NCI-H187 treated with DMSO at 0.1 percent for 48 hours (cell line): ENCODE measurements around the gene ATAT1.
A peak's percentile ranks its signal among the peaks of the same experiment; 100 is the strongest.
"Not testable (repeated sequence)": the region's sequence is repeated elsewhere in the genome, so short reads cannot be mapped to it uniquely, and the experiment has no call there.

ENCODE experiments used
- DNase-seq: peaks from one replicate; lab custom pipeline; 2025; lab: John Stamatoyannopoulos, UW

ATAT1 gene

GRCh38 chr6:30651143-30651542 lies 24.5 kb downstream of the ATAT1 start:
- no peak for DNase-seq

- no peak for DNase-seq
Measured at GRCh38 chr6:30654798-30655742, 28.4 kb downstream of the ATAT1 start.

DNA sequence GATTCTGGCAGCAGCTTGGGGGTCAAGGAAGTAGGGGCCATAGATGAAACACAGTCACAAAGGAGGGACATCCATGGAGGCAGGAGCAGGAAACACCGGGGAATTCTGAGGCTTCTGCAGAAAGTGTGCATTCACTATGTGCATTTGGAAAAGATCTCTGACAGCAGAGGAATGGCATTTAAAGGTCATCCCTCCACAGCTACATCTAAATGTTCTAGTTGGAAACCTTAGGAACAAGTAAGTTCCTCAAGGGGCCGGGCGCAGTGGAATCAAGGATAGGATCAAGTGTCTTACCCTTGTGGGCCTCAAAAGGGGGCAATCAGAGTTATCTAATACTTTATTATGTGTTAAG lies 29.0 kb downstream of the ATAT1 start:
- DNase-seq: no peak

DNA sequence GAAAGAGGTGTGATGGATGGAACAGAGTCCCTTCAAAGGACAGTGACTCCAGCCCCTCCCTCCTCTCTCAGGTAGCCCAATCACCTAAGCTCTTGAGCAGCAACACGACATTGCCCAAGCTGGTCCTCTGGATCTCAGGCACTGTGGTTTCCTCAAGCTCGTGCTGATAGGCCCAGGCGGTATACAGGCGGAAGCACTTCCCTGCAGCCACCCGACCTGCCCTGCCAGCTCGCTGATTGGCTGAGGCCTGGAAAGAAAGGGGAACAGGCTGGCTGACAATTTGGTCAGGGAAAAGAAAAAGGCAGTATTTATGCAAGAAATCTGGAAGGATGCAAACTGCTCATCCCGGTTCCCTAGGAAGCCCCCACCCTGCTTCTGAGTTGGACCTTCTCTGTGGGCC lies 29.8 kb downstream of the ATAT1 start:
- no peak for DNase-seq

DNA sequence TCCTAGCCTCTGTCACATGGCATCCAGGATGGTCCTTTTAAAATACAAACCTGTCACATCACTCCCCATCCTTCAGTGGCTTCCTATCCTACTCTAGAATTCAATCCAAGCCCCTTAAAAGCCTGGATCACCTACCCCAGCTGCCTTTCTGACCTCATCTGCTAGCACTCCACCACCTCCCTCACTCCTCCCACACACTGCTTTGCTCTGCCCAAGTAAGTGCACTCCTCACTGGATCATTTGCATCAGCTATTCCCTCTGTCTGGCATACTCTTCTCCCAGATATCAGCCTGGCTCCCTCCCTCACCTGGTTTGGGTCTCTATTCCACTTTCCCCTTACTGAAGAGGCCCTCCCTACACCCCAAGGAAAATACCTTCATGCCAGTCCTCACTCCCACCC lies 30.8 kb downstream of the ATAT1 start:
- no peak for DNase-seq

GRCh38 chr6:30657922-30658321 lies 31.2 kb downstream of the ATAT1 start:
- not testable (repeated sequence) for DNase-seq

DNA sequence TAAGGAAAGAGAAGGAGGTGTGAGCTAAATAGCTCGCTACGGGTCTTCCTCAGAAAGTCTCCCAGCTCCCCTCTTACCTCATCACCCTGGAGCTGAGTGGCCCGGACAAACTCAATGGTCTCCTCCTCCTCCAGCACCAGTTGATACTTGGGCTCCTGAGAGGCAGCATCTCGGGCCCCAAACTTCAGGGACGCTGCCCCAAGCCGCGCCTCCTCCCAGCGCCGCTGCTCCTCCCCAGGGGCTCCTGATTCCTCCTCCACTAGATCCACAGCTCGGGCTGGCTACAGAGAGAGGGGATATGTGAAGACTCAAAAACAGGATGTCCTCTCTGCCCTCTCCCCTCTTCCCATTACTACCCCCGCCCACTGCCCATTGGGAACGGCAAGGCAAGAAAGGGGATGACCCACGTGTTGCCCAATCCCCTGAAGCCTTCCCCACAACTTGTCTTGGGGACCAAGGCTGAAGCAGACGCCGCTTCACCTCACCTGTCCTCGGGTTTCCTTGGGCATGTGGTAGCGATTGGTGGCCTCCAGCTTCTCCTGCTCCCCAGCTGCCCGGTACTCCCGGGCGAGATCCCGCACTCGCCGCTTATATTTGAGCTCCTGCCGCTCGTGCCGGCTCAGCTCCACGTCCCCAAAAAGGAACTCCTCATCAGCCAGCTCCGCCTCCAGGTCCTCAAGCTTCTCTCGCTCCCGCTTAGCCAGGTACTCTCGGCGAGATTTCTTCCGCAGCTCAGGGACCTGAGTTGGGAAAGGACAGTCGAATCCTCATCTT lies 38.5 kb downstream of the ATAT1 start:
- no peak for DNase-seq

DNA sequence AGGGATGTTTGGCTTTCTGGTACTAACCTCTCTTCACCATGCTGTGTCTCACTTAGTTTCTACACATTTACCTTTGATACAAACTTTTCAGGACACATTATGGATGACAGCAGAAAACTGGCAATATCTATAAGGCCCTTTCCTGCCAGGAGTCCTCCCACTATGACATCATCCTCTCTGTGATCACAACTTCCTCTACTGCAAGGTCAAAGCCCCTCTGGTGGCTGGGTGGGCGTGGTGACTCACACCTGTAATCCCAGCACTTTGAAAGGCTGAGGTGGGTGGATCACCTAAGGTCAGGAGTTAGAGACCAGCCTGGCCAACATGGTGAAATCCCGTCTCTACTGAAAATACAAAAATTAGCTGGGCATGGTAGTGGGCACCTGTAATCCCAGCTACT lies 39.6 kb downstream of the ATAT1 start:
- DNase-seq: not testable (repeated sequence)

GRCh38 chr6:30670760-30671527 lies 44.3 kb downstream of the ATAT1 start:
- no peak for DNase-seq

DNA sequence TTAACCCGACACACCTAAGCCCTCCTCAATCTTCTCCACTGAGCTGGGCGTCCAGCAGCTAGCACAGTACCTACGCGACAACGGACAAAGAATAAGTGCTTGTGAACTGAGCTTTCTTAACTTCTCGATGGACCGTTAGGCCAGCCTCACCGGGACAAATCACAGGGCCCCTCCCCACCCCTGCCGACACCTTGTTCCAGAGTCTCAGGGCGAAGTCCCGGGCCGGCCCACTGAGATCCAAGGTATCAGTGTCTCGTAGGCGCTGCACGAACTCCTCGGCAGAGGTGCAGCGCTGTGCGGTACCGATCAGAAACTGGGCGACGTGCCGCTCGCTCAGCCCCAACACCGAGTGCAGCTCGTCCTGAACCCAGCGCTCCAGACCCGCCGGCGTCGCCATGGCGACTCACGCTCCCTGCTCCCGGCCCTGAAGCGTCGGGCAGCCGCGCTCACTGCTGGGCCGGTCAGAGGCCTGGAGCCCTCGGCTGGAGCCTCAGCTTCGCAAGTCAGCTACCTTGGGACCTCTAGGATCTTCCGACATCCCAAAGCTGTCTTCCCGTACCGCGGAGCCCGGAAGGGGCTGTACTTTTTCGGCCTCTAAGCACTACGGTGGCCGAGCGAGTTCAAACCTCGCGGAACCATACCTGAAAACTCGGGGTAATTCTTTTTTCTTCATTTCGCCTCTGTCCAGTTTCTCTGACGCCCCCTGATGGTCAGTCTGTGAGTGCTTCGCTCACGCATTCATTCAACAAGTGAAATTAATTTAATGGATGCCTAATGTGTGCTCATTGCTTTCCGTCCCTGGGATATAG lies 46.0 kb downstream of the ATAT1 start, which contains the start of gene DHX16:
TSS of gene DHX16 (minus strand) at position 562 of the 809 bp plus-strand sequence. CDS start at position 397, 165 bp downstream.
- peak; percentile 76 for DNase-seq

GRCh38 chr6:30676660-30677285 lies 50.1 kb downstream of the ATAT1 start:
- DNase-seq: no peak

- DNase-seq: no peak
Measured at GRCh38 chr6:30678964-30679726, 52.5 kb downstream of the ATAT1 start.

DNA sequence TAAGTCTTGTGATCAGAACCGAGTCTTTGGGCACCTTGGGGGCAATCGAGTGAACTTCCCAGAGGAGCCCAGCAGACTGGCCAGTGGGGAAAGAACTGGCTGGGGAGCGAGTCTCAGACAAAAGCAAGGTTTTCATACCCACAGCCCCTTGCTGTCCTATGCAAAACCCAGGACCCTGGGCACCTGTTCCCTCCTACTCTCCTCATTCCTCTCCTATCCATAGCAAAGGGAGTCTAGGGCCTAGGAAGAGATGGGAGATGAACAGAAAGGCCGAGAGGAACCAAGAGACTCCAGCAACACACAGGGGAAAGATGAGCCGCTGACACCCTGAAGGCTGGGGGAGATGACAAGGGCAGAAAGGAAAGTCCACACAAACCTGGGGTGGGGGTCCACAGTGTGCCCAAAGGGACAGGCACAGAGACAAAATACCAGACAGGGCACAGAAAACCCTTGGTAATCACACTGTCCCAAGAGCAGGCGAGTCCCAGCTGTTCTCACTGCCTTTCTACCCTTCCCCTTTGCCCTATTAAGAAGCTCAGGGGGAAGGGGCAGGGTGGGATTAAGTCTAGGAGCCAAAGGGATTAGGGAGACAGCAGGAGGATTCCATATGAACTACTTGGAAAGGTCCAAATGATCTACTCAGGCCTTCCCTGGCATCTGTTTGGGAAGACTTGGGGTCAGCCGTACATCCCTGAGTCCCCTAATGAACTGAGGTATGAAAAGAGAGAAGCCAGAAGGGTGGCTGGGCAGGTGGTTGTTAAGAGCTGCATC lies 53.3 kb downstream of the ATAT1 start:
- DNase-seq: no peak

DNA sequence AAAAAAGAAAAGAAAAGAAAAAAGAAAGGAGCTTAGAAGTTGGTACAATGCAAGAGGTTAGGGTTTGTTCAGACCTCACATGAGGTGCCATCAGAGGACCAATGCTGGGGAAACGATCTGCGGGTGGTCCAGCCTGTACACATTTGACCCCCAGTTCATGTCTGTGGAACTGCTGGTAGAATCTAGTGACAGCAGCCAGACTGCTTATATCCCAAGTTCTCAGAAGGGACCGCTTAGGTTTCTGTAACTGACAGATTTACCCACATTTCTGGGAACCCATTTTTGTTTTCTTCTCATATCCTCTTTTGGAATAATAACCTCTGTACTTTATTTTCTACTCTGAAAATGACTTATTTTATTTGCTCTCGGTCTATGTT lies 55.1 kb downstream of the ATAT1 start:
- no peak for DNase-seq

DNA sequence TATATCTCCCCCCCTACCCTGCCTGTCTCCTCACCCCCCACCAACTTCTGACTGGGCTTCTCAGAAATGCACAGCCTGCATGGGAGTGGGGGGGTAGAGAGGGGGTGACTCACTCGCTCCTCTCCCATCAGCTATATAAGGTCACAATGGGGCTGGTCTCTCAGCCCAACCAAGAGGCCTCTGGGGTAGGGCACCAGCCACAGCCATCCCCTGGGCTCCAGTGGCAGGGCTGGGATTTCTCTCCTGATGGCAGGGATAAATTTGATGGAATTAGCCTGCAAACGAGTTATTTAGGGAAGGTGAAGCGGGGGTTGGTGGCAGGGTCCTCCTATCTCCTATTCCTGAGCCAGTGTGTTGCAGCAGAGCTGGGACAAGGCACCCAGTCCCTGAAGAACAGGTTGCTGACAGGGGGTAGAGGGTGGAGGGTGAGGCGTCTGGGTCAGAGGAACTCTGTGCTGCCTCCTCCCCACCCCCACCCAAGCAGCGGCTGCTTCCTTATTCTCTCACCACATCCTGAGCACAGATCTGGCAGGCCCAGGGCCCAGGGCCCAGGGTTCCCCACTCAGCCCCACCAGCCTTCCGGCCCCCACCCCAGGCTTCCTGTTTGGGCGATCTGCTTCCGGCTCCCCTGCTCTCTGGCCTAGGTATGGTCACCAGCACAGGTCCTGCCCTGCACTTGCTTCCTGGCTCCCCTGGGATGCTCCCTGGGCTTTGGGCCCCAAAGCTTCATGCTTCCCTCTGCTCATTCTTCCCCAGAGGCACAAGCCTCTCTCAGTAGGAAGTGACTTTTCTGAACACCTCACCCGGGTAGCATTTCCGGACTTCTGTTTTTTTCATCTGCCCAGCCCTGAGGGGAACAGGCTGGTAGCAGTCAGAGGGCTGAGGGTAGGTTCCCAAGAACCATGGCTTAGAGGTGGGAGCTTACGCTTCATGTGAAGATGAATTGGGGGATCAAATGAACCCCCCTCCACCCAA lies 55.8 kb downstream of the ATAT1 start:
- DNase-seq: no peak

GRCh38 chr6:30683183-30683979 lies 56.7 kb downstream of the ATAT1 start:
- no peak for DNase-seq

- DNase-seq: no peak
Measured at GRCh38 chr6:30683980-30684338, 57.3 kb downstream of the ATAT1 start.
